Measurements from ENCODE around the gene GNG10.
"Not testable (repeated sequence)": the region's sequence is repeated elsewhere in the genome, so short reads cannot be mapped to it uniquely, and the experiment has no call there.

- TF ChIP-seq CTCF (IDR thresholded peaks at IDR 0.05); ZFX (IDR thresholded peaks at IDR 0.05; ENCODE audit: borderline replicate concordance): not testable (repeated sequence)
Observed at GRCh38 chr9:111668601-111669000, 7.2 kb downstream of the GNG10 start.

Data from 22Rv1 (cell line).